CD4-positive, alpha-beta memory T cell (primary cell): ENCODE results near the gene BRINP2. TPM values are rescaled to one million over a fixed set of nuclear protein-coding genes. Genes with fewer than 3 reads are reported as not detected.

Experiments used
- CTCF ChIA-PET: fragments of 350-600 bp; sonication (Branson Sonifier 250); formaldehyde crosslinking; loops from one replicate; lab custom pipeline; 2021; ENCODE audit warnings: inconsistent platforms; ENCODE audit not compliant: partially characterized antibody; lab: Charles Lee
- POLR2A ChIA-PET: fragments of 350-600 bp; sonication (Branson Sonifier 250); formaldehyde crosslinking; loops from one replicate; lab custom pipeline; 2021; ENCODE audit not compliant: partially characterized antibody; lab: Charles Lee
- DNase-seq, 5 donors: peaks; one replicate each; pipeline versions ENCODE4 v3.0.0 to v3.0.0-alpha.2; 2020 to 2022; ENCODE audit warnings: mixed read lengths in 1 of 5
- H3K27ac ChIP-seq: one replicate; pipeline ENCODE4 v1.7.0; 2013; ENCODE audit warnings: low read depth, low read length
- H3K27me3 ChIP-seq: 2 replicates; pipeline ENCODE4 v1.7.0; 2013; ENCODE audit warnings: mild to moderate bottlenecking, low read length, moderate library complexity; ENCODE audit not compliant: insufficient read depth
- H3K36me3 ChIP-seq: 2 replicates; pipeline ENCODE4 v1.7.0; 2013; ENCODE audit warnings: mild to moderate bottlenecking, low read length, moderate library complexity; ENCODE audit not compliant: insufficient read depth
- H3K4me1 ChIP-seq: 2 replicates; pipeline ENCODE4 v1.7.0; 2013; ENCODE audit warnings: mild to moderate bottlenecking, low read length, moderate library complexity; ENCODE audit not compliant: insufficient read depth
- H3K4me3 ChIP-seq, 2 donors: one replicate each; pipeline ENCODE4 v1.7.0; 2013; ENCODE audit warnings: low read length in 2 of 2, mild to moderate bottlenecking in 1 of 2
- H3K9me3 ChIP-seq, 2 donors: one replicate each; pipeline ENCODE4 v1.7.0; 2013; ENCODE audit warnings: low read length in 2 of 2, control low read depth in 1 of 2; ENCODE audit not compliant: control insufficient read depth in 1 of 2
- H3K27ac Mint-ChIP-seq, 7 donors: one replicate each; pipeline ENCODE4 v1.8.0; 2020 to 2021; ENCODE audit warnings: mixed read lengths in 7 of 7, mild to moderate bottlenecking in 6 of 7, inconsistent platforms in 3 of 7, moderate library complexity in 3 of 7
- H3K27me3 Mint-ChIP-seq, 2 donors: one replicate each; pipeline ENCODE4 v1.8.0; 2020 to 2021; ENCODE audit warnings: mixed read lengths in 2 of 2
- H3K36me3 Mint-ChIP-seq, 2 donors: one replicate each; pipeline ENCODE4 v1.8.0; 2020 to 2021; ENCODE audit warnings: mixed read lengths in 2 of 2, inconsistent platforms in 1 of 2, mild to moderate bottlenecking in 1 of 2
- H3K4me1 Mint-ChIP-seq, 4 donors: one replicate each; pipeline ENCODE4 v1.8.0; 2020 to 2021; ENCODE audit warnings: mixed read lengths in 4 of 4, mild to moderate bottlenecking in 1 of 4
- H3K4me3 Mint-ChIP-seq, 8 donors: one replicate each; pipeline ENCODE4 v1.8.0; 2020 to 2021; ENCODE audit warnings: mixed read lengths in 8 of 8, mild to moderate bottlenecking in 7 of 8, moderate library complexity in 6 of 8, inconsistent platforms in 3 of 8
- H3K9me3 Mint-ChIP-seq, 8 donors: one replicate each; pipeline ENCODE4 v1.8.0; 2020 to 2021; ENCODE audit warnings: mixed read lengths in 8 of 8, mild to moderate bottlenecking in 5 of 8, inconsistent platforms in 3 of 8, moderate library complexity in 1 of 8
- intact Hi-C: fragments of 100-400 bp; cut with micrococcal nuclease; formaldehyde crosslinking; loops from one replicate; pipeline ENCODE4 v1.15.1; 2023
- polyA plus RNA-seq, 2 donors: library from polyadenylated mRNA; unstranded; fragments of 300-500 nt; fragmentation: Illumina TruSeq; gene quantifications; one replicate each; pipeline ENCODE4 v1.2.3, GENCODE V29; 2021
- total RNA-seq, 2 experiments: library from RNA; stranded (reverse); gene quantifications; one replicate each; pipeline ENCODE4 v1.2.3, GENCODE V29; 2021

BRINP2 gene
- total and polyA plus RNA-seq, 4 experiments from 2014 or later: not detected

DNA sequence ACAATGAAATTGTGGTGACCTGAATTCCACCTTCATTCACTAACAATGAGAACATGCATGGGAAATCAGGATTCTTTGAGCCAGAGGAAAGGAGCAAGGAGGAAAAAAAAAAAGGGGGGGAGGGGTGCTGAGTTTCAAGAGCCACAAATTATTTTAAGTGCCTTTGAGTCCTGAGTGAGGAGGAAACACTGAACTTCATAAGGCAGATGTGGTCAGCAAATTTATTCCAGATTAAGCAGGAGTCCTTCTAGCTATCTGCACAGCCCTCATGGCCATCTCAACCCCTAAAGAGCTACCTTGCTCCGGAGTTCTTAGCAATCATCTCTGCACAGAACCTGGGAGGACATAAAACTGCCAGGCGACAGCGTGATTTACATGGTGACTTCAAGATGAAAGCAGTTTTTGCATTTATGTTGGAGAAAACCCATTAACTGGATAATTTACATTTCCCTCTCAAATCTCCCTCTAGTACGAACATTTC lies 27.9 kb upstream of the BRINP2 start:
- no peaks in the 10 kb centered on the region for H3K36me3 Mint-ChIP-seq
- H3K4me1 ChIP-seq: no peaks in the 10 kb centered on the region
- POLR2A ChIA-PET: no interaction called here
- H3K4me3 Mint-ChIP-seq: no peak overlapping the region
- peaks cover 0 to 2% of the 10 kb centered on the region in 2 donors for H3K27me3 Mint-ChIP-seq
- no peaks in the 10 kb centered on the region for H3K9me3 ChIP-seq
- H3K36me3 ChIP-seq: no peaks in the 10 kb centered on the region
- no peak overlapping the region for H3K27ac ChIP-seq
- H3K27ac Mint-ChIP-seq: no peak overlapping the region
- H3K27me3 ChIP-seq: no peaks in the 10 kb centered on the region
- CTCF ChIA-PET: no interaction called here
- H3K4me3 ChIP-seq: no peak overlapping the region
- H3K9me3 Mint-ChIP-seq: peaks cover 0 to 7% (median 0%) of the 10 kb centered on the region in 8 donors
- no peak for DNase-seq
- no peaks in the 10 kb centered on the region for H3K4me1 Mint-ChIP-seq
- intact Hi-C loops: no loop called here

DNA sequence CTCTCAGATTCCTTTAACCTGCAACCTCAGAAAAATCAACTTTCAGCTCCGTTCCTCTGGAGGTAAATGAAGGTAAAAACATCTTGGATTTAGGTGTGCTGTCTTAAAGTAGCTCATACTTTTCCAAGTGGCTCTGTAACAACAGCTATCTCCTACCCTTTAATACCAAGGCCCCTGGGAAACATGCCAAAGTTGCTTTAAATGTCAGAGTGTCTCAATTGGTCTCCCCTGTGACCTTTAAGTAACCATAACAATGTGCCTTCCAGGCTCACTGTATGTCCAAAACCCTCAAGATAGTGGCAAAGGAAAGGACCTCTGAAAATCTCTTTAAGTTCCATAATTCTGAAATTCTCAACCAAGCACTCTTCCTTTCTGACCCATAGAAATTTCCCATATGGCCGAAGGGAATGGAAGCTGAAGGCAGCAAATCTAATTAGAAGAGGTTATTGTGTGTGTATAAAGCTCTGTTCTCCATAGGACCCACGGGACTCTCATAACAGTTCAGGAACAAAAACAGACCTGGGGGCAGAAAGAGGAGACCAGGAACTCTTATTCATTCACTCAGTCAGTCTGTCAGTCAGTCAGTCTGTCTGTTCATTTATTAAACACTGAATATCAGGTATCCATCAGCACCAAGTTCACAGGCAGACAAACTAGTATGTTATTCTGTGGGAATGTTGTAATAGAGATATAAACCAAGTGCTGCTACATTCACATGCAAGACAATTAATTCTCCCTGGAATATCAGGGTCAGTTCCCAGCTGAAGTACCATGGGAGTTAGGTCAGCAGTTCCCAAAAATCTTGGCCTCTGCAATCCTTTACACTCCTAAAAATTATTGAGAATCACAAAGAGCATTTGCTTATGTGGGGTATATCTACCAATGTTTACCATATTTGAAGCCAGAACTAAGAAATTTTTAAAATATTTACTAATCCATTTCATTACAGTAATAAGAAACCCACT lies 25.4 kb upstream of the BRINP2 start:
- Mint-ChIP-seq H3K27ac (no peak overlapping the region), H3K36me3 (no peaks in the 10 kb centered on the region), H3K27me3 (peaks cover 0 to 2% of the 10 kb centered on the region in 2 donors), H3K4me1 (no peaks in the 10 kb centered on the region), H3K9me3 (peaks cover 0 to 4% (median 0%) of the 10 kb centered on the region in 8 donors), H3K4me3 (no peak overlapping the region)
- H3K4me3 ChIP-seq: no peak overlapping the region
- H3K27me3 ChIP-seq: no peaks in the 10 kb centered on the region
- H3K36me3 ChIP-seq: no peaks in the 10 kb centered on the region
- ChIA-PET POLR2A (no interaction called here), CTCF (no interaction called here)
- DNase-seq: no peak
- H3K4me1 ChIP-seq: no peaks in the 10 kb centered on the region
- intact Hi-C loops: no loop called here
- no peaks in the 10 kb centered on the region for H3K9me3 ChIP-seq
- no peak overlapping the region for H3K27ac ChIP-seq

DNA sequence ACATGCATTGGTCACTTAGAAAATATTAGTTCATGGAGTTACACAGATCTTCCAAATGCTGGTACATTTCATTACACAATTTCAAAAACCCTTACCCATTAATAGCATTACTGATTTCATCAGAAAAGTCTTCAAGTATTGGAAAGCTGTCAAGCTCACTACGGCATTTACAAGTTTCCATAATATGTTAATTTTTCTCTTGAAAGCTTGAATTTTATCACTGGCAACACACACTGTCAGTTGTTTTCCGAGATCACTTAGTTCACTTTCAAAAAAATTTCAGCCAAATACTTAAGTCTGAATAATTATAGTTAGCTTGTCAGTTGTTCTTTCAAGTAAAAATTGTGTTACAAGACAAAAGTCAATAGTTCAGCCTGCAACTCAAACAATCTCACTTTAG lies 24.3 kb upstream of the BRINP2 start:
- Mint-ChIP-seq H3K4me1 (no peaks in the 10 kb centered on the region), H3K27ac (no peak overlapping the region), H3K36me3 (no peaks in the 10 kb centered on the region), H3K4me3 (no peak overlapping the region), H3K9me3 (peaks cover 0 to 4% (median under 1%) of the 10 kb centered on the region in 8 donors), H3K27me3 (peaks cover 0 to 2% of the 10 kb centered on the region in 2 donors)
- H3K36me3 ChIP-seq: no peaks in the 10 kb centered on the region
- no peaks in the 10 kb centered on the region for H3K4me1 ChIP-seq
- intact Hi-C loops: no loop called here
- H3K27ac ChIP-seq: no peak overlapping the region
- POLR2A ChIA-PET: no interaction called here
- no peaks in the 10 kb centered on the region for H3K27me3 ChIP-seq
- no peak overlapping the region for H3K4me3 ChIP-seq
- CTCF ChIA-PET: no interaction called here
- H3K9me3 ChIP-seq: no peaks in the 10 kb centered on the region
- DNase-seq: no peak

DNA sequence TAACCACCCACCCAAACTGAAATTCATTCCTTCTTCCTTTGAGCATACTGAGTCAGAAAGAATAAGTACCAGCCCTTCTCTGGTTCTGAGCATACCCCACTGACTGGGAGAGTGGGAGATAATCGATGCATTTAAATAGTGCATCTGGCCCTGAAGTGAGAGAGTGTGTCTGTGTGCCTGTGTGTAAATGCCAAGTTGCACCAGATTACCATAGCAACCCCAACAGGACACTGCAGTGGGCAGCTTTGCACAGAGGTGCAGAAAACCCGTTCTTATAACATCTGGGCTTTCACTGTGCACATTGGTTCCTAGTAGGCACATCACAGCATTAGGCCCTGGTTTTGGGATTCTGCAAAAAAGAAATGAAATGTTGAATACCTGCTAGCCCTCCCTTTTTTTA lies 8.5 kb upstream of the BRINP2 start:
- Mint-ChIP-seq H3K27ac (no peak overlapping the region), H3K4me1 (peaks cover 0 to 6% (median 3%) of the 10 kb centered on the region in 4 donors), H3K36me3 (peaks cover 0 to 5% of the 10 kb centered on the region in 2 donors), H3K27me3 (peaks cover 11 to 15% of the 10 kb centered on the region in 2 donors), H3K4me3 (no peak overlapping the region), H3K9me3 (peaks cover 0 to 9% (median 3%) of the 10 kb centered on the region in 8 donors)
- no peak overlapping the region for H3K27ac ChIP-seq
- no peak for DNase-seq
- no peaks in the 10 kb centered on the region for H3K4me1 ChIP-seq
- ChIA-PET POLR2A (no interaction called here), CTCF (no interaction called here)
- H3K9me3 ChIP-seq: no peaks in the 10 kb centered on the region
- H3K27me3 ChIP-seq: peaks cover 4% of the 10 kb centered on the region
- no peaks in the 10 kb centered on the region for H3K36me3 ChIP-seq
- intact Hi-C loops: no loop called here
- H3K4me3 ChIP-seq: no peak overlapping the region

DNA sequence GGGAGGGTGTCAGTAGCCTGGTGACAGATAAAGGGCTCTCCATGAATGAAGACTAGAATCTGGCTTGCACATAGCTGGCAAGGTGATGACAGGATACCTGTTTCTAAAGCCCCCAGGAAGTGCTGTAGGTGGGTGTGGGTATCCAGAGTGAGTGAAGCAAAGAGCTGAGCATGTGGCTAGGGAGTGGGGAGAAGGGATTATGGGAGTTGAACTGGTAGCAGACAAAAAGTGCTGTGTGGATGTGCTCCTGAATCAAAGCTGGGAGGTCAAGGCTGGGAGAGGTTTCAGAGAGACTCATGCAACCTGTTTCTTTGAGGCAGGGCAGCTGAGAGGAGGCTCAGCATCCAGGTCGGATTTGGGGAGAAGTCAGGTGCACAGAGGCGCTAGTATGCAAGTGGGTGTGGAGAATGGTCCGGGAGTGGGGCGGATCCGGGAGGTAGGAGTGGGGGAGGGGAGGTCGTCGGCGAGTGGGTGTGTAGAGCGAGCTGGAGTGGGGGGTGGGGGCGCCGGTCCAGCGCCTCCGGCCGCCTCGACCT lies 6.8 kb upstream of the BRINP2 start:
- no peak for DNase-seq
- intact Hi-C loops: no loop called here
- no peaks in the 10 kb centered on the region for H3K4me1 ChIP-seq
- no peak overlapping the region for H3K27ac ChIP-seq
- Mint-ChIP-seq H3K27me3 (peaks cover 11 to 15% of the 10 kb centered on the region in 2 donors), H3K27ac (peak overlapping the region in 1 of 7 donors; percentile 70), H3K4me3 (peak overlapping the region in 1 of 8 donors; percentile 43), H3K9me3 (peaks cover 0 to 9% (median 3%) of the 10 kb centered on the region in 8 donors), H3K36me3 (peaks cover 0 to 5% of the 10 kb centered on the region in 2 donors), H3K4me1 (peaks cover 0 to 6% (median 3%) of the 10 kb centered on the region in 4 donors)
- no peaks in the 10 kb centered on the region for H3K9me3 ChIP-seq
- CTCF ChIA-PET: no interaction called here
- no peaks in the 10 kb centered on the region for H3K36me3 ChIP-seq
- POLR2A ChIA-PET: no interaction called here
- H3K4me3 ChIP-seq: no peak overlapping the region
- peaks cover 4% of the 10 kb centered on the region for H3K27me3 ChIP-seq

DNA sequence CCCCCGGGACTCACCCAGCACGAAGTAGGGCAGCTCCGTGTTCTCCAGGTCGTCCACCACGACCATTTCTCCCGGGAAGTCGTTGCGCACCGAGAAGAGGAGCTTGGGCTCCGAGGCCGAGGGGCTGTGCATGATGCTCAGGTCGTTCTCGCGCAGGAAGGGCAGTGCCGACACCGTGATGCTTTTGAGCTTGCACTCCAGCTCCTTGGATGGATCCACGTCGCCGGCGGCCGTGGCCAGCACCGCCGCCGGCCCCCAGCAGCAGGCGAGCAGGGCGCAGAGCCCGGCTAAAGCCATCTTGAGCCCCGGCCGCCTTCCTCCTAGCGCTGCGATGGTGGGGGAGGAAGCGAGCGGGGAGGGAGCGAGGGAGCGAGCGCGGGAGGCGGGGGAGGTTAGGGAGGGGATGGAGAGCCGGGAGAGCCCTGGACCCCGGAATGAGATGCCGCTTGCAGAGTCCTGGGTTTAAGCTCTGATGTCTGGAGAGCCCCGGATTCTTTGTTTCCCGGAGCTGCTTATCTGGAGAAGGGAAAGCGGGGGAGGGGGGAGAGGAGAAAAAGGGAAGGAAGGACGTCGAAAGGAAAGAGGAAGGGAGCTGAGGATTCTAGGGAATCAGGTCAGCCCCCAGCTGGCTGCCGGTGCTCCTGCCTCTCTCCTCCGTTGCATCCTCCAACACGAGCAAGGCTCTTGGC lies 6.2 kb upstream of the BRINP2 start, which contains the start of gene ASTN1:
TSS of gene ASTN1 (minus strand) at position 333 of the 689 bp plus-strand sequence. CDS start at position 297, 36 bp downstream.
- Histone ChIP-seq H3K27me3 (peaks cover 4% of the 10 kb centered on the region), H3K4me3 (no peak within 1 kb of the TSS), H3K36me3 (no peaks in the 10 kb centered on the region), H3K9me3 (no peaks in the 10 kb centered on the region), H3K27ac (no peak within 1 kb of the TSS), H3K4me1 (no peaks in the 10 kb centered on the region)
- H3K27ac Mint-ChIP-seq: peak within 1 kb of the TSS in 1 of 7 donors; percentile 70
- POLR2A ChIA-PET: no interaction called here
- peaks cover 0 to 9% (median 3%) of the 10 kb centered on the region in 8 donors for H3K9me3 Mint-ChIP-seq
- CTCF ChIA-PET: no interaction called here
- DNase-seq: no peak
- H3K27me3 Mint-ChIP-seq: peaks cover 11 to 15% of the 10 kb centered on the region in 2 donors
- intact Hi-C loops: no loop called here
- H3K4me3 Mint-ChIP-seq: peak within 1 kb of the TSS in 1 of 8 donors; percentile 43
- H3K4me1 Mint-ChIP-seq: peaks cover 0 to 6% (median 3%) of the 10 kb centered on the region in 4 donors
- peaks cover 0 to 5% of the 10 kb centered on the region in 2 donors for H3K36me3 Mint-ChIP-seq

DNA sequence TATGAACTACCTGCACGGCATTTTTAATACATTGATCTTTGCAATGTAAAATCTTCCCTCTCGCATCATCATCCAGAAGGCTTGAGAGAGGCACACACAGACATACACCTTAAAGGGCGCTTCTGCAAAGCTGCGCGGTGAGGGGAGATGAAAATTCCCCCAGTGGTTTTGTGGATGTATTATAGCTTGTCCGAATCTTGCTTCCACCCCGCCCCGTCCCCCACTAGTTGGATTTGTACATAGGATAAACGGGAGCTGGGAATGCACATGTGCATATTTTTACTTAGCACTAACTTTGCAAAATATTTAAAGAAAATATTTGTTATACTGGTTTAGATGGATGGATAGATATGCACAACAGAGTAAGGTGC lies 5.7 kb upstream of the BRINP2 start:
- Mint-ChIP-seq H3K27ac (no peak overlapping the region), H3K4me1 (peaks cover 0 to 6% (median 3%) of the 10 kb centered on the region in 4 donors), H3K9me3 (peaks cover 0 to 9% (median 3%) of the 10 kb centered on the region in 8 donors), H3K36me3 (peaks cover 0 to 5% of the 10 kb centered on the region in 2 donors), H3K4me3 (no peak overlapping the region), H3K27me3 (peaks cover 11 to 15% of the 10 kb centered on the region in 2 donors)
- POLR2A ChIA-PET: no interaction called here
- no peaks in the 10 kb centered on the region for H3K9me3 ChIP-seq
- peaks cover 4% of the 10 kb centered on the region for H3K27me3 ChIP-seq
- H3K4me1 ChIP-seq: no peaks in the 10 kb centered on the region
- CTCF ChIA-PET: no interaction called here
- no peak for DNase-seq
- no peak overlapping the region for H3K4me3 ChIP-seq
- intact Hi-C loops: no loop called here
- no peak overlapping the region for H3K27ac ChIP-seq
- H3K36me3 ChIP-seq: no peaks in the 10 kb centered on the region
